ENCODE data around the gene LRRC40. TPM values are rescaled to one million over a fixed set of nuclear protein-coding genes. Genes with fewer than 3 reads are reported as not detected.

LRRC40 gene
- total RNA-seq, 1 experiment from 2014 or later = 32.7 TPM

DNA sequence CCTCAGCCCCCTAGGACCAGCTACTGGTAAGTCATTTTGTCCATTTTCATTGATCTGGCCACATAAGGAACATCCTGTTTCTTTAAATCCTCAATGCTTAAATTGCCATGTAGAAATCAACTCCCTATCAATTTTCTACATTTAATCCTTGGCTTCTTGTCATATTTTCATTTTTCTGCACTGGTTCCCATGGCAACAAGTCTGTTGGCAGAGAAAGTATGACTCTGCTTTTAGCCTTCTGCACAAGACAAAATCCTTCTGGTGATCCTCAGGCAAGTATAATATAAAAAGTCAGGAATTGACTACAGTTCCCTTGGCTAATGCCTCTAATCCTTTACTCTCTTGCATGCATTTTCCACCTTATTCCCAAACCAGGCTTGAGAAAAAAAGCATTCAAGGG lies 65.0 kb downstream of the LRRC40 start:
- no peaks in the 10 kb centered on the region for H3K4me1 ChIP-seq (ENCODE audit: insufficient read depth, low read length, poor library complexity, severe bottlenecking)
- H3K9me3 ChIP-seq (ENCODE audit: low read depth, low read length, poor library complexity, severe bottlenecking) = no peaks in the 10 kb centered on the region
- ChIA-PET CTCF (no interaction called here), POLR2A (ENCODE audit: low non-redundant PET) (no interaction called here)
- H3K27ac ChIP-seq (ENCODE audit: low read depth, low read length, poor library complexity, severe bottlenecking) = no peak overlapping the region
- H3K27me3 ChIP-seq (replicated peaks; ENCODE audit: insufficient read depth, low read depth, low read length, poor library complexity) = no peaks in the 10 kb centered on the region
- TF ChIP-seq, protein P1, sequence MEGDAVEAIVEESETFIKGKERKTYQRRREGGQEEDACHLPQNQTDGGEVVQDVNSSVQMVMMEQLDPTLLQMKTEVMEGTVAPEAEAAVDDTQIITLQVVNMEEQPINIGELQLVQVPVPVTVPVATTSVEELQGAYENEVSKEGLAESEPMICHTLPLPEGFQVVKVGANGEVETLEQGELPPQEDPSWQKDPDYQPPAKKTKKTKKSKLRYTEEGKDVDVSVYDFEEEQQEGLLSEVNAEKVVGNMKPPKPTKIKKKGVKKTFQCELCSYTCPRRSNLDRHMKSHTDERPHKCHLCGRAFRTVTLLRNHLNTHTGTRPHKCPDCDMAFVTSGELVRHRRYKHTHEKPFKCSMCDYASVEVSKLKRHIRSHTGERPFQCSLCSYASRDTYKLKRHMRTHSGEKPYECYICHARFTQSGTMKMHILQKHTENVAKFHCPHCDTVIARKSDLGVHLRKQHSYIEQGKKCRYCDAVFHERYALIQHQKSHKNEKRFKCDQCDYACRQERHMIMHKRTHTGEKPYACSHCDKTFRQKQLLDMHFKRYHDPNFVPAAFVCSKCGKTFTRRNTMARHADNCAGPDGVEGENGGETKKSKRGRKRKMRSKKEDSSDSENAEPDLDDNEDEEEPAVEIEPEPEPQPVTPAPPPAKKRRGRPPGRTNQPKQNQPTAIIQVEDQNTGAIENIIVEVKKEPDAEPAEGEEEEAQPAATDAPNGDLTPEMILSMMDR (conservative IDR thresholded peaks at IDR 0.05; ENCODE audit: low read depth, low read length) = no peak
- TF ChIP-seq EZH2 (IDR thresholded peaks at IDR 0.05; ENCODE audit: borderline replicate concordance, low read depth, low read length, poor library complexity, severe bottlenecking) = no peak
- intact Hi-C loops (cut with micrococcal nuclease; ENCODE audit: unreplicated experiment) = no loop called here
- BruUV-seq (replicated peaks) = no TSS peak
- no peak overlapping the region for H3K4me3 ChIP-seq (ENCODE audit: low read depth, low read length, poor library complexity, severe bottlenecking)
- peaks cover 2% of the 10 kb centered on the region for H3K36me3 ChIP-seq (ENCODE audit: insufficient read depth, low read length, poor library complexity, severe bottlenecking)
- no peak for DNase-seq (ENCODE audit: low spot score)

DNA sequence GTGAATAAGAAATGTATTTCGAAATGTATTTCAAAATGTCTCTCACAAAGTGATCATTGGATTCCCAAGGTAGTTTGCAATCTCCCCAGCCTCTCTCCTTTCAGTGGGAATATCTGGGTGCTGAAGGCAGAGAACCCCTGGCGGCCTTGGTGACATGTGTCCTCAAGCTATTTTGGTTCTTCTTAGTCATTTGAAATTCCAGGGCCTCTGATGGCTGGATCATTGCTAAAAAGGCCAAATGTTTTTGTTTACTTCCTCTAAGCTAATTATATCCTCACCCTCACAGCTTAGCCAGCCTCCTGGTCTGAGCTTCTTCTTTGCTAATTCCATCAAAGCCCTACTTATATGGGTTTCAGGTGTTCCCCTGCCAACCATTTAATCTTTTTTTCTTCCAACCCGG lies 71.2 kb downstream of the LRRC40 start:
- ChIA-PET CTCF (no interaction called here), POLR2A (ENCODE audit: low non-redundant PET) (no interaction called here)
- TF ChIP-seq EZH2 (IDR thresholded peaks at IDR 0.05; ENCODE audit: borderline replicate concordance, low read depth, low read length, poor library complexity, severe bottlenecking) = no peak
- TF ChIP-seq, protein P1 (conservative IDR thresholded peaks at IDR 0.05; ENCODE audit: low read depth, low read length) = no peak
- Histone ChIP-seq H3K36me3 (ENCODE audit: insufficient read depth, low read length, poor library complexity, severe bottlenecking) (no peaks in the 10 kb centered on the region), H3K27ac (ENCODE audit: low read depth, low read length, poor library complexity, severe bottlenecking) (no peak overlapping the region), H3K27me3 (replicated peaks; ENCODE audit: insufficient read depth, low read depth, low read length, poor library complexity) (no peaks in the 10 kb centered on the region), H3K4me3 (ENCODE audit: low read depth, low read length, poor library complexity, severe bottlenecking) (no peak overlapping the region), H3K4me1 (ENCODE audit: insufficient read depth, low read length, poor library complexity, severe bottlenecking) (no peaks in the 10 kb centered on the region), H3K9me3 (ENCODE audit: low read depth, low read length, poor library complexity, severe bottlenecking) (no peaks in the 10 kb centered on the region)
- no peak for DNase-seq (ENCODE audit: low spot score)
- intact Hi-C loops (cut with micrococcal nuclease; ENCODE audit: unreplicated experiment) = loop anchor here (5.0 kb wide), 2 partner anchors 378 to 918 kb away; no protein-coding TSS in a partner anchor
- BruUV-seq (replicated peaks) = no TSS peak

DNA sequence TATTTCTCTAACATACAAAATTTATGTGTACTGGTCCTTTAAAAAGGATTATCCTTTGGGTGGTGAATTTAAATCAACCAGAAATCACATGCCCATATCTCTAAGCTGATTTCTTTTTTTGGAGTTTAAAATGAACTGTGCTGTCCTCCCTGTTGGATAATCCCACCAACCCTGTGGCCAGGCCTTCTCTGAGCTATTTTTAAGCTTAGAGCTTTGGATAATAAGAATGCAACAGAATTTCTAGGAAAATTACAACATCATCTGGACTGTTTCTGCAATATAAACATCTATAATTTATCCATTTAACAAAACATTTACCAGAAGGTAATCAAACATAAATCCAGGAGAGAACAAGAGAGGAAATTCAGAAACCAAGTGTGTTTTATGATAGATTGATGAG lies 88.3 kb downstream of the LRRC40 start:
- Histone ChIP-seq H3K27ac (ENCODE audit: low read depth, low read length, poor library complexity, severe bottlenecking) (no peak overlapping the region), H3K27me3 (replicated peaks; ENCODE audit: insufficient read depth, low read depth, low read length, poor library complexity) (no peaks in the 10 kb centered on the region), H3K9me3 (ENCODE audit: low read depth, low read length, poor library complexity, severe bottlenecking) (no peaks in the 10 kb centered on the region), H3K4me3 (ENCODE audit: low read depth, low read length, poor library complexity, severe bottlenecking) (no peak overlapping the region), H3K4me1 (ENCODE audit: insufficient read depth, low read length, poor library complexity, severe bottlenecking) (no peaks in the 10 kb centered on the region), H3K36me3 (ENCODE audit: insufficient read depth, low read length, poor library complexity, severe bottlenecking) (no peaks in the 10 kb centered on the region)
- ChIA-PET POLR2A (ENCODE audit: low non-redundant PET) (no interaction called here), CTCF (interaction anchor here (0.5 kb wide), 1 partner anchor 124 kb away, joined by 3 read pairs; no protein-coding TSS in a partner anchor)
- no peak for TF ChIP-seq EZH2 (IDR thresholded peaks at IDR 0.05; ENCODE audit: borderline replicate concordance, low read depth, low read length, poor library complexity, severe bottlenecking)
- TF ChIP-seq, protein P1 (conservative IDR thresholded peaks at IDR 0.05; ENCODE audit: low read depth, low read length) = no peak
- no TSS peak for BruUV-seq (replicated peaks)
- no peak for DNase-seq (ENCODE audit: low spot score)
- intact Hi-C loops (cut with micrococcal nuclease; ENCODE audit: unreplicated experiment) = no loop called here

Measured in A673 (cell line).